Measurements from ENCODE around the gene PRKN.

DNA sequence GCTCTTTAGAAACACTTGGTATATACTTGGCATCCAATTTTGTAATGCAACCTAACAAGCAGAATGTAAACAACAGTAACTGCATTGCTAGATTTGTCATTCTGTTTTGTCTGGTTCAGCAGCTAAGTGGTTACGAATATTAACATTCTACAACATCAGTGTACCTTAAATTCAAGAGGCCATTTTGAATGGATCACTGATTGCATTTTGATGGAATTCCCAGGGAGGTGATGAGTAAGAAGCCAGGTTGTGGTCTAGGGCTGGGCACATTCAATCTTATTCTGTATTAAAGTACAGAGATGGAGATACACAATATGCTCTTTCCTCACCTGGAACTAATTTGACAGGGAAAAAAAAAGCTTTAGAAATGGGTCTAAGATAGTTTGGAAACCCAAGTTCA lies 483.5 kb downstream of the PRKN start:
- TF ChIP-seq, protein P1, sequence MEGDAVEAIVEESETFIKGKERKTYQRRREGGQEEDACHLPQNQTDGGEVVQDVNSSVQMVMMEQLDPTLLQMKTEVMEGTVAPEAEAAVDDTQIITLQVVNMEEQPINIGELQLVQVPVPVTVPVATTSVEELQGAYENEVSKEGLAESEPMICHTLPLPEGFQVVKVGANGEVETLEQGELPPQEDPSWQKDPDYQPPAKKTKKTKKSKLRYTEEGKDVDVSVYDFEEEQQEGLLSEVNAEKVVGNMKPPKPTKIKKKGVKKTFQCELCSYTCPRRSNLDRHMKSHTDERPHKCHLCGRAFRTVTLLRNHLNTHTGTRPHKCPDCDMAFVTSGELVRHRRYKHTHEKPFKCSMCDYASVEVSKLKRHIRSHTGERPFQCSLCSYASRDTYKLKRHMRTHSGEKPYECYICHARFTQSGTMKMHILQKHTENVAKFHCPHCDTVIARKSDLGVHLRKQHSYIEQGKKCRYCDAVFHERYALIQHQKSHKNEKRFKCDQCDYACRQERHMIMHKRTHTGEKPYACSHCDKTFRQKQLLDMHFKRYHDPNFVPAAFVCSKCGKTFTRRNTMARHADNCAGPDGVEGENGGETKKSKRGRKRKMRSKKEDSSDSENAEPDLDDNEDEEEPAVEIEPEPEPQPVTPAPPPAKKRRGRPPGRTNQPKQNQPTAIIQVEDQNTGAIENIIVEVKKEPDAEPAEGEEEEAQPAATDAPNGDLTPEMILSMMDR (IDR thresholded peaks at IDR 0.05; ENCODE audit: low read depth, low read length), result no peak
- TF ChIP-seq POLR2A (IDR thresholded peaks at IDR 0.05; ENCODE audit: extremely low read depth, insufficient read length) (no peak), MYC (IDR thresholded peaks at IDR 0.05; ENCODE audit: low read depth, low read length) (no peak)
